HG03280 (cell line): Measurements from ENCODE around the gene KRTAP22-1.

Source experiments
- ATAC-seq: cut with Tn5 transposase; IDR thresholded peaks from one replicate; pipeline ENCODE4 v1.9.1; 2021; ENCODE audit warnings: mild to moderate bottlenecking, moderate library complexity; ENCODE audit not compliant: unreplicated experiment

The KRTAP22-1 gene

DNA sequence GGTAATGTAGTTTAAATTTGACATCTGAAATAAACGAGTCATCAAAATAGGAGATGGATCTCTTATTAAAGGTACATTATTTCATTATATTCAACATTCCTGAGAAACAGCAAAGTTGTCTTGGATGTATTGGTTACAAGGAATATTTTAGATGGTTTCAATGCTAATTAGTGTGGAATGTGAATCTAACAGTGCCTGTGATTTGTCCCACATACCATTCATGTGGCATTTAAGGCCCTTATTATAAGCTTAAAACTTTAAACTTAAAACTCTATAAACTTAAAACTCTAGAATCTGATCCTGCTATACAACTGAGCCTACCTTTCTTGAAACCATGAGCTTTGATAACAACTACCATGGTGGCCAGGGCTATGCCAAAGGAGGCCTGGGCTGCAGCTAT, at the start of gene KRTAP22-1:
KRTAP22-1 (plus strand) TSS at position 301 of the 400 bp plus-strand sequence.
- ATAC-seq = no peak

DNA sequence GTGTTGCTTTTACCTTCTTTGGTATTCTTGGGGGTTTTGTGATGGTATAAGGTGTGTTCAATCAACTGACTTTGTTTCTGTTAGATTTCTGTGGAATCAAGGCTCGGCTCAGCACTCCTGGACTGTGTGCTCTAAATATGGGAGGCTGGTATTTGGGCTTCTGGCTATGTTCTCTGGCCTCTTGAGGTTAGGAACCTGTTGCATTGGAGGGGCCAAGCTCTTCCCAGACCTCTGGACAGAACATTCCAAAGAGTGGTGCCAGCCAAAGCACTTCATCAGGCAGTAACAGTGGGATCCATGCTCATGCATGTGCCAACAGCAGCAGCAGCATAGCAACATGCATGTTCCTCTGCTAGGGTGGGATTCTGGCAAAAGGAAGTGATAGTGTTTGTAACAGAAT, 48.1 kb upstream of the KRTAP22-1 start:
- ATAC-seq = no peak

DNA sequence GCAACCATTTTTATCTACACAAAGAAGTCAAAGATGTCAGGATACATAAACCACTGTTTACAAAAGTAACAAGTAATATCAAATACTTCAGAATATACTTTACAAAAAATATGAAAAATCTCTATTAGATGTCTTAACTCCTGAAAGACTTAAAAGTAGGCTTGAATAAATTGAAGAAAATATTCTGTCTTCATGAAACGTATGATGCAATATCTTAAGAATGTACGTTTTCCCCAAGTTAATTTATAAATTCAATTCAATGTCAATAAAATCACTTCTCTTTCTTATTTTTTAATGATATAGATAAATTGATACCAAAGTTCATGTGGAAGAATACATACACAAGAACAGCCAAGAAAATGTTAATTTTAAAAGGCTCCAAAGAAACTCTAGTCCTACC, 45.8 kb upstream of the KRTAP22-1 start:
- ATAC-seq = no peak

DNA sequence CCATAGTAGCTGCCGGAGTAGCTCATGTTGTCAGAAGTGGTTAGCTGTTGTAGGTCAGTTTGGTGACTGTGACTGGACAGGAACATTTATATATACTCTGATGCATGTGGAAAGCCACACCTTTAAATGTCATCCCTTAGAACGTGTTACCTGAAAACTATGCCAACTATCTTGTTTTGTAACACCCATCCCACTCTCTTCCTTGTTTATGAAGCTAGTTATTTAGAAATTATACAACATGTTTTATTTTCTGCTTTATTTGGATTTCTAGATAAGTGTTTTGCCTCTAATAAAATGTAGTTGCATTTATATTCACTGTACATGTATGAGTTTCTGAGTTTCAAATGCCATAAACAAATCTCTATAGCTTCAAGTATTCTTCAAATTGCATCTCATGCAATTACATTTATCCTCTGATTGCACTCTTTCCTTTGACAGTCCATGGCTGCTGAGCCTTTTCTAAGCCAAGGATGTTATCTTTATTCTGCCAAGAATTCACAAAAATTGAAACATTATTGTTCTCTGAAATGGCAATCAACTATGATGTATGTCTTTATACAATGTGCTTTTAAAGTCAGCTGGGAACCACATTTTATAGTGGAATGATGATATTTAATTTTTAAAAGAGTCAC, 39.5 kb upstream of the KRTAP22-1 start, which contains the start of gene KRTAP19-7:
KRTAP19-7 (minus strand) TSS at position 51 of the 632 bp plus-strand sequence; CDS start at position 26, 25 bp downstream.
- ATAC-seq = no peak

DNA sequence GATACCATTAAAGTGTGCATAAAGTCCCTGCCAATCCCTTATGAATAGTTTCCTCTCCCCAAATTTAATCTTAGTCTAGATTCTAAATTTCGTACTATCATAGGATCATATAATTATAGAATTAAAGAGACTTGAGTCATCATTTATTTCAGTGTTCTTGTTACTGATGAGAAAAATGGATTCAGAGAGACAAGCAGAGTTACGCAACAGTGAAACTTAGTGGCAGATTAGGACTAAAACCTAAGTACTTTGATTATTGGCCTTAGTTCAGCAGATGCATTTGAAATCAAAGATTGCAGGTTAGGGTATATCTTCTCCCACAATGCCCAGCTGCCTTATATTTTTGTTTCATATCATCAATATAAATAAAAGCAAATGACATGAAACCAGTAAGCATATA, 38.9 kb upstream of the KRTAP22-1 start:
- ATAC-seq = no peak

DNA sequence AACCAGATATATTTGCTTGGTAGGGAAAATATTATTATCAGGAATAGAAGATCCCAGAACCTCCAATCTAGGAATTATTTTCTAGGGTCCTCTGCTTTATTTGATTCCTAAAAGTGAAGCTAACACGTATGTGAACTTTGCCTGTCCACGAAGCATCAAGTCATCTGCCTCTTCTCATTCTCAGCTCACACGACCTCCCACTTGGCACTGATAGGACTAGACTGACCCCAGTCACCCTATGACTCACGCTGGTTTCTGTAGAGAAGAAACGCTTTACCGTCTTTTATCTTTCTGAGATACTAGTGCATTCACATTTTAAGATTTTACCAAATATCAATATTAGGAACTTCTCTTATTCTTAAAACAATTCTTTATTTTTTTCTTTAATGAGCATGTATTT, 37.8 kb upstream of the KRTAP22-1 start:
- ATAC-seq = no peak

DNA sequence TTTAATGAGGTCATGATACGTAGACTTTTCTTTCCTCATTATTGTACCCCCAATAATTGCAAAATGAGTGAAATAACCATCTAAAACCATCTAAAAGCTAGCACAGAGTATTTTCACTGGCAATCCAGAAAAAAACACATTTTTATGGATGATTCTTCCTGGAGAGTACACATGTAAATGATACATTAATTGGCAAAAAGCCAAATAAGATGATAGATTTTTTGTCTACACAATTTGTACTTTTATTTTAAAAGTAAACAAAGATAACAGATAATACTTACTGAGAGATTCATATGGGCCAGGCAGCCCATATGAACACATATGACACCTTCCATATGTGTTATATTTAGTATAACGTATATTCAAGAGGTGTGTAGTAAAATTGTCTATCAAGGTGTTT, 37.3 kb upstream of the KRTAP22-1 start:
- ATAC-seq = no peak

DNA sequence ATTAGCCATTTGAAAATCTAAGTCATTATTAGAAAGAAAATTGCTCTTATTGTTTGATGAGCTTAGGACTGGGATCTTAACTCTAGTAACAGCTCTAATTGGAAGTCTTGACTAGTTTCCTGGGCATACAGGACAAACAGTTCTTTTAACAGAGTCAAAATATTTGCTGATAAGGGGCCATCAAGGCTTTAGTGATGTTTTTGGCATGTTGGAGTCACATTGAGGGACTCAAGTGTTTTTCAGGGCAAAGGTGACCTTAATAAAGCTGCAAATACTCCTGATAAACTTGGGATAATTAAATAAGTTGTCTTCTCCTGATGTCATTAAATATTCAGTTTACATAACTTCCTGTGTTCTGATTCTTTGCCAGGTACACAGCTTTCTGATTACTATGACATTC, 33.3 kb upstream of the KRTAP22-1 start:
- ATAC-seq = no peak

DNA sequence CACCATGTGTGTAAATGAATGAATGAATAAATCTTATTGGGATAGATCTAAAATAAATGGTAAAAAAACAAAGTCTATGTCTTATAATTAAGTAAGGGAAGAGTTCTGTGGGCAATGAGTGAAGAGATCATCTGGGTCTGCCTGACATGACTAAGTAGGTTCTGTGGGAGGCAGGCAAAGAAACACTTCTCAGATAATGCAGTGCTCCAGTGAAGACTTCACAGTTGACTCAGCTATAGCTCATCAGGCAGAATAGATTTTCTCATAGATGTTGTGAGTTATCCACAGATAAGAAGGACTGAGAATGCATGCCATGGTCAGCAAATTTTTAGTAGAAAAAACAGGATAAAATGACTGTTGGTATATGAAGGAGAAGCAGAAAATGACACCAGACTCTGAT, 23.1 kb upstream of the KRTAP22-1 start:
- no peak for ATAC-seq

DNA sequence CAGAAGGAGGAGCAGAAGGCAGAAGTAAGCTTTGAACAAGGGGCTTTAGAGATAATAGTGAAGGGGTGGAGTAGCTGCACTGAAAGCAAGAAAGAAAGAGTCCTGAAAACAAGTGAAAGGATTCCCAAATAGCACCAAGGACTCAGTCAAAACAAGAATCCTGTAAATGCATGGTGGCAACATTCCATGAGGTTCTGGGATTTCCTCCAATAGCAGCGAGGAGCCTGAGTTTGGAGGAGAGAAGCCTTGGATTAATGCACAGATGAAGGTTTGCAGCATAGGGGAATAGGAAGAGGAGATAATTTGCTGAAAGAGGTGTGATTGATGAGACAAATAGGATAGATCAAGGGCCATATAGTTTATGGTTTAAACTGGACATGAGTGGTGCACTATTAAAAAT, 21.5 kb upstream of the KRTAP22-1 start:
- no peak for ATAC-seq

DNA sequence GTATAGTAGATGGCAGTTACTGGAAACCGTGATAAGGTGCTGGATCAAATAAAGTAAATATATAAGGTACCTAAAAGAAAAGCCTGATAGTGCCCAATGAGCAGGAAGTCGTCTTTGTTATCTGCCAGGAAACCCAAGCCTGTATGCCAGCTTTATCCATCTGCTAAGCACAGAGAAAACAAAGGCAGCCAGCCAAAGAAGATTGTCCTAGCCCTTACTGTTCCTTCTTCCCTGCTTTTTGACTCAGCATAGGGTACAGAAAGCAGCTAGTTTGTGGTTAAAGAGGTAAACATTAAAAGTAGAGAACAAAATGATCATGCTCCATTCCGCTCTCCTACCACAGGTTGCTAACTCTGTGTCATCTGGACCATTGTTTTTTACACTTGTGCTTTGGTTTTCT, 20.8 kb upstream of the KRTAP22-1 start:
- no peak for ATAC-seq

DNA sequence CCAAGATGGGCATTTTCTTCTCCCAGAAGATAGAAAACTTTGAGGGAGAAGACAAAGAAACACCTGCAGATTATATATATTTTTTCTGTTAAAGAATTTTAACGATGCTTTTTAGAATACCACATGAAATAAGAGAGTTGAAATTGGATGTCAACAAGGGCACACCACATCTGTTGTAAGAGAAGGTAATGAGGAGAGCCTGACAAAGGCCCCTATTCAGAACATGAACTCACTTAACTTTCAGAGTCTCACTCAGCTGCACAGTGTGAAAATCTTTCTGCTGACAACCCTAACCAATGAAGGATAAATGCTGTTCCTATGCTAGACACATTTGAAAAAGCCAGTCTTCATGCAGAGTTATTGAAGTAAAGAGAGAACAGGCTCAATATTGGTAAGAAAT, 18.0 kb upstream of the KRTAP22-1 start:
- no peak for ATAC-seq

DNA sequence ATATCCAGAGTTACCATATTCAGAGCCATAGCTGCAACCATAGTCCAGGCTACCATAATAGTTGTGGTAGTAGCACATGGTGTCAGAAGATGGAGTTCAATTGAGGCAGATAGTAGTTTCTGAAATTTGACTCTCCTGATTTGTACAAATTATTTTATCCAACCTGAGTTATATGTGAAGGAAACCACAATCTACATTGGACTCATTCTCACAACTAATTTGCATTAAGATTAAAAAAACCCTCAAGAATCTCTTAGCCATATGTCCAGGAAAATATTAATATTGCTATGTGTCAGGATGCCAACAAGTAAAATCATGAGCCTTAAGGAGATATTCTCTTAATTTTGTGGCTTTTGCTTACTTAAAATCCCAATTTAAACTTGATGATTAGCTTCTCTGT, 10.6 kb upstream of the KRTAP22-1 start, which contains the start of gene KRTAP22-2:
KRTAP22-2 (minus strand) TSS at position 101 of the 400 bp plus-strand sequence.
- no peak for ATAC-seq

DNA sequence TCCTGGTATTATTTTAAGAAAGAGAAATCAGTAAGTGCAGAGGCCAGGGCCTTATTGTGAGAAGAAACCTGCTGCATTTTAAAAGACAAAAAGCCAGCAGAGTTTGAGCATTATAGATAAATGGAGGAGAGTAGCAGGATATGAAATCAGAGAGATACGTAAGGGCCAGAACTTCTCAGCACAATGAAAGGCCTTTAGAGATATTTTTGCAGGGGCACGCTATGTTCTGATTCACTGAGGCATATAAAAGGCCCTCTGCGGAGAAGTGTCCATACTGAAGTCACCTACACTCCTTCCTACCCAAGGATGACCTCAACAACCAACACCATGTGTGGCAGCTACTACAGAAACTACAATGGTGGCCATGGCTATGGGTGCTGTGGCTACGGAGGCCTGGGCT, 8.7 kb upstream of the KRTAP22-1 start, which contains the start of gene KRTAP6-3:
KRTAP6-3 (plus strand) TSS at position 301 of the 400 bp plus-strand sequence; CDS start at position 307, 6 bp downstream.
- ATAC-seq = no peak

DNA sequence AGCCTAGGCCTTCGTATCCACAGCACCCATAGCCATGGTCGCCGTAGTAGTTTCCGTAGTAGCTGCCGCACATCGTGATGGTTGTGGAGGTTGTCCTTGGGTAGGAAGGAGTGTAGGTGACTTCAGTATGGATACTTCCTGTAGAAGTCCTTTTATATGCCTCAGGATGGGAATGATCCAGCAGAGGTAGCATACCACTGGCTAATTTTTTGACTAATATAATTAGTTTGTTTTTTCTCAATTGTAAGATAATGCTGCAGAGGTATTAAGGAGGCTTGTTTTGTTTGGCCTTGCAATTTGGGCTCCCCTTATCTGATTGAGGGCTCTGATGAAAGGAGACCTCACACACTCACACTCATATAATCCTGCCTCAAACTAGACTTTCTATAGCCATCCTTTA, 2.1 kb upstream of the KRTAP22-1 start, which contains the start of gene KRTAP6-2:
KRTAP6-2 (minus strand) TSS at position 101 of the 400 bp plus-strand sequence; CDS start at position 73, 28 bp downstream.
- no peak for ATAC-seq

DNA sequence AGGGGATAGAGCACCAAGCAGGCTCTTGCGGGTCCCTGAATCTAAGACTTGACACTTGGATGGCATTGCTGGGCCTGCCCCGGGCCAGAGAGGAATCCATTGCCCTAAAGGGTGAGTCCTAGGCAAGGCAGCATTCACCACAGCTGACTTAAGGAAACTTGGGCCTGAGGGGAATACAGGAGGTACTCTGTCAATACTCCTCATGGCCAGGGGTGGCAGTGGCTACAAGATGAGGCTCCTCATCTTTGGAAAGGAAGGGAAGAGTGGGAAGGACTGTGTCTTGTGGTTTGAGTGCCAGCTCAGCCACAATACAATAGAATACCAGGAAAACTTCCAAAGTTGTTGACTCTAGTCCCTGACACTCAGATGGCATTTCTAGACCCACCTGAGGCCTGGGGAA, 5.1 kb downstream of the KRTAP22-1 start:
- no peak for ATAC-seq

DNA sequence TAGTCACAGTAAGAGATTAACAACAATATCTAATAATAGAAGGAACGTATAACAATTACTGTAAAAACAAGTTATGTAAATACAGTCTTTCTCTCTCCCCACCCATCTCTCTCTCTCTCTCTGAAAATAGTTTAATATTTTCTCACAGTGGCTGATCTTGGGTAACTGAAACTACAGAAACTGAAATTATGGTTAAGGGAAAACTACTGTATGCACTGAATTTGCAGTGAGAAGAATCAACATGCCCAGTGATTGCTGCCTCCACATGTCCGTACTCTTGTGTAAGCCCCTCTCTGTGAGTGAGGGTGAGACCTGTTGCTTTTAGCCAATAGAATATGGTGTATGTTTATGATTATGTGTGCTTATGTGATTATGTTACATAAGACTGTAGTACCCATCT, 11.2 kb downstream of the KRTAP22-1 start:
- ATAC-seq = no peak

DNA sequence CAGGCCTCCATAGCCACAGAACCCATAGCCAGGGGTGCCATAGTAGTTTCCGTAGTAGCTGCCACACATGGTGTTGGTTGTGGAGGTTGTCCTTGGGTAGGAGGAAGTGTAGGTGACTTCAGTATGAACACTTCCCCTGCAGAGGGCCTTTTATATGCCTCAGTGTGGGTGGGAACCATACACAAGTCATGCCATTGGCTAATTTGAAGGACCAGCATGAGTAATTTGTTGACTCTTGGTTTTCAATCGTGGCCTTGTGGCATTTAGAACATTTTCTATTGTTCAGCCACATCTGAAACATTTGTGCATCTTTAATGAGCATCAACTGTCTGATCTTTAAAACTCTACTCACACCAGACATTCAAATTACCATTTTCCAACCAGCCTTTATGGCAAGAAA, 12.9 kb downstream of the KRTAP22-1 start, which contains the start of gene KRTAP6-1:
KRTAP6-1 (minus strand) TSS at position 95 of the 400 bp plus-strand sequence; CDS start at position 69, 26 bp downstream.
- ATAC-seq = no peak

DNA sequence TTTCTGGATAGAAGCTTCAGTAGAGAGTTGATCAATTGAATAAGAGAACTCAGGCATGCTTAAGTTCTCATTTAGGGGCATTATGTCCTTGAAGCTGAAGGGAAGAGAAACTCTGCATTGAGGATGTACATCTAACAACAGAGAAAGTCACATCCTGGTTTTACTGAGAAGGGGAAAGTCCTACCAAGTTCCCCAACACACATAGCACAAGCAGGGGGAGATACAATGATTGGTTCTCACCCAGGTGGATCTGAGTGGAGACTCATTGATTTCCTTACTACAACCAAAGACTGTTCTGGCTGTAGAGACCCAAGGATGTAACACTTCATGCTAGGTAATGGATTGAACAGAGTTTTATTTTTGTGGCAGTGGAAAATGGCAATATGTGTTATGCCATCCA, 14.3 kb downstream of the KRTAP22-1 start:
- no peak for ATAC-seq

DNA sequence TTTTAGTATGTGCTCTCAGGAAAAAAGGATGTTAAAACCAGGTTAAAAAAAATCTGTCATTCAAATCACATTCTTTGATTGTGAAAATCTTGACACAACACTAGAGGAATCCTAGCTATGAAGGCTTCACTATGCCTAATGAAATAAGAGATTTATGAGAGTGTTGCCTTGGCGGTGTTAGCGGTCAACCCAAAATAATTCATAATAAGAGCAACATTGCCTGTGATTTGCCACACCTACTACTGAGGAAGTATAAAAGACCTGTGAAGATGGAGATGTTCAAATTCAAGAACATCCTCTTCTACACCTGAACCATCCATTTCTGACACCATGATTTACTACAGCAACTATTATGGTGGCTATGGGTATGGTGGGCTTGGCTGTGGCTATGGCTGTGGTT, 15.2 kb downstream of the KRTAP22-1 start, which contains the start of gene KRTAP20-1:
KRTAP20-1 (plus strand) TSS at position 301 of the 400 bp plus-strand sequence; CDS start at position 331, 30 bp downstream.
- no peak for ATAC-seq

DNA sequence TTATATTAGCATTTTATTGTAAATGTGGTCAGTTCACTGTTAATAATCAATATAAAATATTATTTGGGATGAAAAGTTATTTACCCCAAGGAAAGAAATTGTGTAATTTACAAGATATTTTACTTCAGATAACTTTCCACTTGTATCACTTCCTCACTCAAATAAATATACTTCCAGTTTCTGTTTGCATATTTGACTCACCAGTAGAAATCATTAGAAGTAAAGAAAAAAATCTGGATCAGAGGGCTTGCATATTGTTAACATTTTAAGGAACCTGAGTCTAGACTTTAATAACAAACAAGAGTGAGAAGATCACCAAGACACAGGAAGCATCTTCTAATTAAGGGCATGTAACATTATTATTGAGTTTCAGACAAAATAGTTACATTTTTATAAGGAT, 19.2 kb downstream of the KRTAP22-1 start:
- no peak for ATAC-seq

DNA sequence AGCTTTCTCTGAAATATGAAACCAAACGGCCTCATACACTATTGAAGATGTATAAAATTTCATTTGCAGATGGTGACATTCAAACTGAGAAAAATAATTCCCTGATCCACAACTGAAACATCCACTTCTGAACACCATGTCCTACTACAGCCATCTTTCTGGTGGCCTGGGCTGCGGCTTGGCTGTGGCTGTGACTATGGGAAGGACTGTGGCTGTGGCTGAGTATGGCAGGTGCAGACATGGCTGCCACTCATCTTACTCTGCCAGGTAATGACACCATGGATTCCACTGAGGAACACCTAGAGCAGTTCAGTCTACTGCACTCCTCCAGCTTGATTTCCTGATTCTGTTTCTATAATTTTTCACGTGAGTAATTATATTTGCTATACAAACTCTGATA, 19.6 kb downstream of the KRTAP22-1 start, which contains the start of gene KRTAP20-4:
KRTAP20-4 (plus strand) TSS at position 106 of the 400 bp plus-strand sequence.
- no peak for ATAC-seq
